ENCODE measurements around the gene CMC2.

Gene CMC2

DNA sequence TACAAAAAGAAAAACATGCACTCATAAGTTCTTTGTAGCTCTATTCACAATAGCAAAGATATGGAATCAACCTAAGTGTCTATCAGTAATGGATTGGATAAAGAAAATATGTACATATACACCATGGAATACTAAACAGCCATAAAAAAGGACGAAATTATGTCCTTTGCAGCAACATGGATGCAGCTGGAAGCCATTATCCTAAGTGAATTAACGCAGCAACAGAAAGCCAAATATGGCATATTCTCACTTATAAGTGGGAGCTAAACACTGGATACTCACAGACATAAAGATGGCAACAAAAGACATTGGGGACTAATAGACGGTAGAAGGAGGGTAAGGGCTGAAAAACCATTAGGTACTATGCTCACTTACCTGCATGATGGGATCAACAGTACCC is 5.8 kb downstream of the CMC2 start:
- no peak for FAIRE-seq
- TF ChIP-seq POLR2A (IDR thresholded peaks at IDR 0.05; ENCODE audit: low read depth, low read length) (no peak), POLR2AphosphoS5 (IDR thresholded peaks at IDR 0.05; ENCODE audit: low read depth, low read length) (no peak)
- no peak for DNase-seq (ENCODE audit: insufficient read length)

DNA sequence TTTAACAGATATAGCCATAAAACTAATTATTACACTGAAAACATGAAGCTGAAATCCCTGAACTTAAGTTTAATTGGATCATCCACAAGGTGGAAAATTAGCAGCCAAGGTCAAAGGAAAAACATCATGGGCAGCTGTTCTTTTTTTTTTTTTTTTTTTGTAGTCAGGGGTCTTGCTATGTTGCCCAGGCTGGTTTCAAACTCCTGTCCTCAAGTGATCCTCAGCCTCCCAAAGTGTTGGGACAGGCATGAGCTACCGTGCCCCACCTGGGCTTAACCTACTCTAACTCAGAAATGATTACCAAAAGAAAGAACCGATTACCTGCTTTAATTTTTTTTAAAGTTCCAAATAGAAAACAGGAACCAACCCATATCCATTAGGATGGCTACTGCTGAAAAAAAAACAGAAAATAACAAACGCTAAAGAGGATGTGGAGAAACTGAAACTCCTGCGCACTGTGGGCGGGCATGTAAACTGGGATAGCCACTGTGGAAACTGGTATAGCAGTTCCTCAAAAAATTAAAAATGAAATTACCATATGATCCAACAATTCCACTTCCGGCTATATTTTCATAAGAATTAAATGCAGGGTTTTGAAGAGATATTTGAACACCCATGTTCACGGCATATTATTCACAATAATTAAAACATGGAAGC is 8.6 kb downstream of the CMC2 start:
- no peak for TF ChIP-seq TAF1 (IDR thresholded peaks at IDR 0.05; ENCODE audit: borderline replicate concordance, low read depth, low read length)
- no peak for TF ChIP-seq POLR2A (IDR thresholded peaks at IDR 0.05; ENCODE audit: low read depth, low read length)
- no peak for TF ChIP-seq POLR2AphosphoS5 (IDR thresholded peaks at IDR 0.05; ENCODE audit: low read depth, low read length)
- no peak for DNase-seq (ENCODE audit: insufficient read length)
- FAIRE-seq, result no peak

DNA sequence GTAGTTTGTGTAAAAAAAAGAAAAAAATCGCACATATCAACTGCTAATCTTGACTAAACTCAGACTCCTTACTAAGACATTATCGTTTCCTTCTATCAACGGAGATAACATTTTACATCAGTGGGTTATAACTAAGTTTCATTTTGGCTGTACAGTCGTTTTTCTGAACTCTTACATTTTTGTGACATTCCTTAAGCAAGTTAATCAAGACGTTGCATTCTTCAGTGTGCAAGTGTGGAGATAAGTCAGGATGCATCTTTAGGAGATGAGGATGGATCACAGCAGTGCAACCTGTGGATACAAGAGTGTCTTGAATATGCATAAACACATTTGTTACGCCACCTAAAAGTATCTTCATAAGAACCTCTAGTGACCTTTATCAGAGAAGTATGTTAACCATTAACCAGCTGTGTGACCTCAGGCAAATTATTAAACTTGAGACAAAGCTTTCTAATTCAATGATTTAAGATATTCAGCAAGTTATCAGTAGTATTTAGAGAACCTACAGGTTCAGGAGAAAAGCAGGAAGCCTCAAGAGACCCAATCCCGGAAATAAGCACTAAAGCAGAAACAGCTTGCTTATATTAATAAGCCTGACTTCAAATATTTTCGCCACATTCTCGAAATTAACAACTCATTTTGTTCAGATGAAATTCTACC is 9.4 kb downstream of the CMC2 start:
- no peak for TF ChIP-seq POLR2AphosphoS5 (IDR thresholded peaks at IDR 0.05; ENCODE audit: low read depth, low read length)
- TF ChIP-seq POLR2A (IDR thresholded peaks at IDR 0.05; ENCODE audit: low read depth, low read length), result no peak
- no peak for TF ChIP-seq TAF1 (IDR thresholded peaks at IDR 0.05; ENCODE audit: borderline replicate concordance, low read depth, low read length)
- DNase-seq (ENCODE audit: insufficient read length) (no peak), FAIRE-seq (no peak)

DNA sequence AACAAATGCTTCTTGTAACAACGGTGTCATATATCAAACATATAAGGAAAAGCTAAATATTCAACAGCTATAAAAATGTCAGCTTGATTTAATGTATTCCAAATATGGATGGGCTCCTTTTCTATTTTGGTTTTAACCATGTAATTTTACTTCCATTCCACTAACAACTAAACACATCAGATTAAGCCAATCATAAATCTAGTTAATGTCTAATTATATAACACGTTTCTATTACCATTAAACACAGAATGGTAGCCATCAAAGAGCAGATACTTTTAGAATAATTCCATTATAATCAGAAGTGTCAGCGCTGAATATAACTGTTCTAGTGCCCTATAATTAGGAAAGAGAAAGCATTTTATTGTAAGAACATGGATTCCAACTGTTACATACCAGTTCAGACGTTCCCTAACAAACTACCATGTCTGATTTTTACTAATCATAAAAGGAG is 10.0 kb downstream of the CMC2 start:
- DNase-seq (ENCODE audit: insufficient read length) (no peak), FAIRE-seq (no peak)
- TF ChIP-seq POLR2A (IDR thresholded peaks at IDR 0.05; ENCODE audit: low read depth, low read length) (no peak), TAF1 (IDR thresholded peaks at IDR 0.05; ENCODE audit: borderline replicate concordance, low read depth, low read length) (no peak), POLR2AphosphoS5 (IDR thresholded peaks at IDR 0.05; ENCODE audit: low read depth, low read length) (no peak)

DNA sequence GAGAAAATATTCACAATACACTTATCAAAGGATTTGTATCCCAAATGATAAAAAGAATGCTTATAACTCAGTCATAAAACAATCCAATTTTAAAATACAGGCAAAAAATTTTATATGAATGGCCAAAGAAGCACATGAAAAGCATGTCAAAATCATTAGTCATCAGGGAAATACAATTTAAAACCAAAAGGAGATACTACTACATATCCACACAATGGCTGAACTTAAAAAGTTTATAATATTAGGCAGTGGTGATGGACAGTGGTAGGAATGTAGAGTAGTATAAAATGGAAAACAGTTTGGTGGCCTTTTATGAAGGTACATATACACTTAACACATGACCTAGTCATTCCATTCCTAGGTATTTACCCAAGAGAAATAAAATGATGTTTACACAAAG is 12.2 kb downstream of the CMC2 start:
- no peak for DNase-seq (ENCODE audit: insufficient read length)
- no peak for TF ChIP-seq POLR2AphosphoS5 (IDR thresholded peaks at IDR 0.05; ENCODE audit: low read depth, low read length)
- no peak for FAIRE-seq

DNA sequence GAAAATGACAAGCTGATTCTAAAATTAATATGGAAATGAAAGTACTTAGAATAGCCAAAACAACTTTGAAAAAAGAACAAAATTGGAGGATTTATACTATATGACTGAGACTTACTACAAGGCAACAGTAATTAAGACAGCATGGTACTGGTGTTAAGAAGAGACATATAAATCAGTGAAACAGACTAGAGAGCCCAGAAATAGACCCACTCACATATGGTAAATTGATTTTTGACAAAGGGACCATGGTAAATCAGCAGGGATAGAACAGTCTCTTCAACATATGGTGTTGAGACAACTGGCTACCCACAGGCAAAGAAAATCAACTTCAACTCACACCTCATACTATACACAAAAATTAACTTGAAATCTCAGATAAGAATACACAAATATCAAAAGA is 12.9 kb downstream of the CMC2 start:
- TF ChIP-seq POLR2AphosphoS5 (IDR thresholded peaks at IDR 0.05; ENCODE audit: low read depth, low read length), result no peak
- no peak for TF ChIP-seq TAF1 (IDR thresholded peaks at IDR 0.05; ENCODE audit: borderline replicate concordance, low read depth, low read length)
- no peak for TF ChIP-seq POLR2A (IDR thresholded peaks at IDR 0.05; ENCODE audit: low read depth, low read length)
- no peak for DNase-seq (ENCODE audit: insufficient read length)
- no peak for FAIRE-seq

DNA sequence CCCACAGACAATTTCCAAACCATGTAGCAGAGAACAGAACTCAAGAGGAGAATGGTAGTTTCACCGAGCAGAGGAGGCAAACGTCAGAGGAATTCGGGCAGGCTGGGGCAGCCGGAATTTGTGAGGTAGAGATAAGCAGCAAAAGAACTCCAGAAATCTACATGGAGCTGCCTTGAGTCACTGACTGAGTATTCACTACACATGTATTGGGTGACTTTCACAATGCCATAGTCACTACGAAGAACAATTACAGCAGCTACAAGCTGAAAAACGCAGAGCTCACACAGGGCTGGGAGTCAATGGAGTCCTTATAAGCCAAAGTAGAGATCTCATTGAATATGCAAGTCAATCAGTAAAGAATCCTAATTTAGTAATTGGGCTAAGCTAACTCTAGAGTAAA is 13.4 kb downstream of the CMC2 start:
- DNase-seq (ENCODE audit: insufficient read length) (no peak), FAIRE-seq (no peak)

DNA sequence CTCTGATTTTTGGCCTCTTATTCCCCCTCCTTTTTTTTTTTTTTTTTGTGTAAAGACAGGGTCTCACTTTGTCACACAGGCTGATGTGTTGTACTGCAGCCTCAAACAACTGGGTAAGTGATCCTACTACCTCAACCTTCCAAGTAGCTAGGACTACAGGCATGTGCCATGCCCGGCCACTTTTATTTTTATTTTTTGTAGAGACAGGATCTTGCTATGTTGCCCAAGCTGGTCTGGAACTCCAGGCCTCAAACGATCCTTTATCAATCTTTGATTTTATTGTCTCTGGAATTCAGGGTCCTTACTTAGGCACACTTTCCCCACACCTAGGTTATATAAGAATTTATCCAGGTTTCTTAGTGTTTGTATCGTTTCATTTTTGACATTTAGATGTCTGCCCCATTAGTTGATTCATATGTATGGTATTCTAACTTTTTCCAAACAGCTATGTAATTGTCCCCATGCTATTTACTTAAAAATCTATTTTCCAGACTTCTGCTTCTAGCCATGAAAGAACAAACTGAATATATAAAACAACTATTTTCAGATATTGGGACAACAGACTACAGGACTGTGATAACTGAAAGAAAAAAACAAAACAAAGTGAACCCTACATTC is 13.9 kb downstream of the CMC2 start:
- TF ChIP-seq POLR2A (IDR thresholded peaks at IDR 0.05; ENCODE audit: low read depth, low read length), result no peak
- TF ChIP-seq POLR2AphosphoS5 (IDR thresholded peaks at IDR 0.05; ENCODE audit: low read depth, low read length), result no peak
- no peak for TF ChIP-seq TAF1 (IDR thresholded peaks at IDR 0.05; ENCODE audit: borderline replicate concordance, low read depth, low read length)
- DNase-seq (ENCODE audit: insufficient read length) (no peak), FAIRE-seq (no peak)

More for the DNA sequence above, 13.4 kb downstream of the CMC2 start:
- TF ChIP-seq POLR2A (IDR thresholded peaks at IDR 0.05; ENCODE audit: low read depth, low read length) (no peak), POLR2AphosphoS5 (IDR thresholded peaks at IDR 0.05; ENCODE audit: low read depth, low read length) (no peak), TAF1 (IDR thresholded peaks at IDR 0.05; ENCODE audit: borderline replicate concordance, low read depth, low read length) (no peak)

DNA sequence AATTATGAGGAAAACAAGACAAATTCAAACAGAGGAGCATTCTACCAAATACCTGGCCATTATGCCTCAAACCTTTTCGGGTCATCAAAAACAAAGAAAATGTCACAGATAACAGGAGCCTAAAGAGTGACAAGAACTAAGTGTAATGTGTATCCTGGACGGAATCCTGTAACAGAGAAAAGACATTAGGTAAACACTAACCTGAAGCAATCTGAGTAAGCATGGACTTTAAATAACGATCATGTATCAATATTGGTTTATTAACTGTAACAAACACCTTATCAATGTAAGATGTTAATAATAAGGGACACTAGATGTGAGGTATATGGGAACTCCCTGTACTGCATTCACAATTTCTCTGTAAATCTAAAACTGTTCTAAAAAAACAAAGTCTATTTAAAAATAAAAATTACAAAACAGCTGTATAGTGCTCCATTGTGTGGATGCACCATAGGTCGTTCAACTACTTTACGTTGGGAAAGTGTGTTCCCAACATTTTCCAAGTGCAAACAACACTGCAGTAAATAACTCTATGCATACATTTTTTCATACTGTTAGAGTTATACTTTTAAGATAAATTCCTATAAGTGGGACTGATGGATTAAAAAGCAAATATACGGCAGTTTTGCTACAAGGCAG is 14.8 kb downstream of the CMC2 start:
- FAIRE-seq, result no peak
- no peak for TF ChIP-seq TAF1 (IDR thresholded peaks at IDR 0.05; ENCODE audit: borderline replicate concordance, low read depth, low read length)
- no peak for DNase-seq (ENCODE audit: insufficient read length)

DNA sequence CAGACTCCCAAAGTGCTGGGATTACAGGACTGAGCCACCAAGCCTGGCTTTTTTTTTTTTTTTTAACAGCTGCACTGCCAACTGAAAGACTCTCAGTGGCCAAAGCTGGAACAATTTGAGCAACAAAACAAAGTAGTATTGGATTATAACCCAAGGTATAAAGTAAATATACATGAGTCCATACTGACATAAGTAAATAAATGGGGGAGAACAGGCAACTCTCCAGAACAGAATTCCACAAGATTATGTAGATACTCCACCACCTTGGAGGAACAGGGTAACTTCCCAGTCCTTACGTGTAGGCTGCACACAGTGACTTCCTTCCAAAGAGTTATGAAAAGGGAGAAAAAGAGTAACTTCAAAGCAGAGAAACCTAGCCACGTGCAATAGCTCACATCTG is 15.7 kb downstream of the CMC2 start:
- DNase-seq (ENCODE audit: insufficient read length) (no peak), FAIRE-seq (no peak)
- no peak for TF ChIP-seq POLR2AphosphoS5 (IDR thresholded peaks at IDR 0.05; ENCODE audit: low read depth, low read length)
- no peak for TF ChIP-seq POLR2A (IDR thresholded peaks at IDR 0.05; ENCODE audit: low read depth, low read length)
- TF ChIP-seq TAF1 (IDR thresholded peaks at IDR 0.05; ENCODE audit: borderline replicate concordance, low read depth, low read length), result no peak

DNA sequence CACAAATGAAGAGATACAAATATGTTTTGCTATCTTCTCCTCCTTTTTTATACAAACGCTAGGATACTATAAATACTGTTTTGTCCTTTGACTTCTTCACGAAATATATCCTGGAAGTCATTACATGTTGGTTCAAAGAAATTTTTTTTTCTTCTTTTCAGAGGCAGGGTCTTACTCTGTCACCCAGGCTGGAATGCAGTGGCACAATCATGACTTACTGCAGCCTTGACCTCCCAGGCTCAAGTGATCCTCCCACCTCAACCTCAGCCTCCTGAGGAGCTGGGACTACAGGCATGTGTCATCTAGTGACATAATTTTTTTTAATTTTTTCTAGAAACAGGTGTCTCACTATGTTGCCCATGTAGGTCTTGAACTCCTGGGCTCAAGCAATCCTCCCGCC is 16.1 kb downstream of the CMC2 start:
- TF ChIP-seq POLR2AphosphoS5 (IDR thresholded peaks at IDR 0.05; ENCODE audit: low read depth, low read length) (no peak), POLR2A (IDR thresholded peaks at IDR 0.05; ENCODE audit: low read depth, low read length) (no peak), TAF1 (IDR thresholded peaks at IDR 0.05; ENCODE audit: borderline replicate concordance, low read depth, low read length) (no peak)
- DNase-seq (ENCODE audit: insufficient read length) (no peak), FAIRE-seq (no peak)

DNA sequence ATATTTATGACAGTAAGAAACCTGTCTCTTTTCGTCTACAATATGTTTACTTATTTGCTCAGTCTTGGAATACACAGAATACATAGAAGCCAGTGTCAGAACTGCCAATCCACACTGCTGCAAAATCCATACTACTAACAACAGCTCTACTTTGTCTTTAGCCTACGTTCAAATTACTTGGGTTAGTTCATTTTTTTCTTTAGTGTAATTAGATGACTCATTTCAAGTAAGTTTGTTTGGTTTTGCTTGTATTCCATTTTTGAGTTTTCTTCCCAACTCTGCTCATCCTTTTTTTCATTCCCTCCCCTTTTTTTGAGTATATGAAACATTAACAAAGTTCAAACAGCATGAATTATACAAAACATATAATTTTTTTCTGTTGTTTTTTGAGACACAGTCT is 16.9 kb downstream of the CMC2 start:
- FAIRE-seq (no peak), DNase-seq (ENCODE audit: insufficient read length) (no peak)
- TF ChIP-seq POLR2A (IDR thresholded peaks at IDR 0.05; ENCODE audit: low read depth, low read length), result no peak
- no peak for TF ChIP-seq TAF1 (IDR thresholded peaks at IDR 0.05; ENCODE audit: borderline replicate concordance, low read depth, low read length)
- no peak for TF ChIP-seq POLR2AphosphoS5 (IDR thresholded peaks at IDR 0.05; ENCODE audit: low read depth, low read length)
